Thyroid gland (tissue), 4 donors: ENCODE results near the gene FTL. TPM values are rescaled to one million over a fixed set of nuclear protein-coding genes. Genes with fewer than 3 reads are reported as not detected.

Experiments used
- DNase-seq, 2 donors: peaks; one replicate each; pipeline ENCODE4 v3.0.0-alpha.2; 2019
- H3K27ac ChIP-seq, 3 donors: fragments of 200-600 bp; sonication (generic); 1 replicate in 2 of 3; 2 replicates in 1 of 3; pipeline ENCODE4 v1.5.1; 2016 to 2019; ENCODE audit warnings: mild to moderate bottlenecking in 1 of 3, moderate library complexity in 1 of 3
- H3K27me3 ChIP-seq: fragments of 200-600 bp; sonication (generic); one replicate; pipeline ENCODE4 v1.5.1; 2019
- H3K36me3 ChIP-seq, 2 donors: fragments of 200-600 bp; sonication (generic); one replicate each; pipeline ENCODE4 v1.5.1; 2016 to 2019
- H3K4me1 ChIP-seq, 2 donors: fragments of 200-600 bp; sonication (generic); one replicate each; pipeline ENCODE4 v1.5.1; 2017 to 2019
- H3K4me3 ChIP-seq, 3 donors: fragments of 200-600 bp; sonication (generic); replicated peaks in 1 of 3; 1 replicate in 2 of 3; 2 replicates in 1 of 3; pipeline ENCODE4 v1.5.1; 2016; ENCODE audit warnings: mild to moderate bottlenecking in 1 of 3
- H3K9me3 ChIP-seq: fragments of 200-600 bp; sonication (generic); one replicate; pipeline ENCODE4 v1.5.1; 2017
- CTCF ChIP-seq, 6 experiments: fragments of 200-600 bp in 3 of 6; fragments of 450-650 bp in 3 of 6; sonication (generic) in 3 of 6; IDR thresholded peaks; one replicate each; pipeline ENCODE4 v1.5.1; 2016 to 2019; ENCODE audit warnings: antibody characterized with exemption in 6 of 6, mild to moderate bottlenecking in 2 of 6, inconsistent platforms in 1 of 6, moderate library complexity in 1 of 6
- POLR2A ChIP-seq, 2 donors: fragments of 450-650 bp; IDR thresholded peaks; one replicate each; pipeline ENCODE4 v1.6.1; 2017; ENCODE audit warnings: antibody characterized with exemption in 2 of 2, mild to moderate bottlenecking in 2 of 2, moderate library complexity in 1 of 2
- WGBS, 2 donors: methylation state at CpG; one replicate each; pipeline ENCODE4 v1.1.5; 2017; 5-methylcytosine and 5-hydroxymethylcytosine counted together
- intact Hi-C: fragments of 100-400 bp; cut with DNase I; formaldehyde crosslinking; loops from one replicate; pipeline ENCODE4 v1.15.1; 2023
- total RNA-seq, 4 donors: library from RNA; depleted of rRNA; stranded (reverse); fragments of >200 nt; gene quantifications; one replicate each; pipeline ENCODE4 v1.2.3, GENCODE V29; 2016

FTL gene
- total RNA-seq, 4 donors from 2014 or later = 5,748 to 12,335 (median 7,175) TPM

GRCh38 chr19:48935864-48936263, 29.2 kb upstream of the FTL start:
- Histone ChIP-seq H3K4me1 (peaks cover 0 to 7% of the 10 kb centered on the region in 2 donors), H3K27me3 (no peaks in the 10 kb centered on the region), H3K9me3 (no peaks in the 10 kb centered on the region), H3K36me3 (no peaks in the 10 kb centered on the region), H3K27ac (no peak overlapping the region), H3K4me3 (no peak overlapping the region)
- intact Hi-C loops = no loop called here
- WGBS, 2 donors = 94 to 95% methylated on average over 19 to 25 of the region's 25 CpGs
- no peak for DNase-seq
- TF ChIP-seq POLR2A (IDR thresholded peaks at IDR 0.05) (no peak), CTCF (IDR thresholded peaks at IDR 0.05) (no peak)

GRCh38 chr19:48938256-48938655, 26.9 kb upstream of the FTL start:
- TF ChIP-seq POLR2A (IDR thresholded peaks at IDR 0.05) (no peak), CTCF (IDR thresholded peaks at IDR 0.05) (no peak)
- intact Hi-C loops = no loop called here

GRCh38 chr19:48940902-48941301, 24.2 kb upstream of the FTL start:
- no peak overlapping the region for H3K4me3 ChIP-seq
- H3K27ac ChIP-seq = no peak overlapping the region
- no peaks in the 10 kb centered on the region for H3K9me3 ChIP-seq
- DNase-seq = no peak
- H3K4me1 ChIP-seq = no peaks in the 10 kb centered on the region
- no peak for TF ChIP-seq POLR2A (IDR thresholded peaks at IDR 0.05)
- no peak for TF ChIP-seq CTCF (IDR thresholded peaks at IDR 0.05)
- intact Hi-C loops = no loop called here
- no peaks in the 10 kb centered on the region for H3K36me3 ChIP-seq
- 84 to 100% methylated on average over 5 of the region's 5 CpGs for WGBS, 2 donors
- H3K27me3 ChIP-seq = no peaks in the 10 kb centered on the region

More at GRCh38 chr19:48938256-48938655, 26.9 kb upstream of the FTL start:
- DNase-seq = no peak
- H3K27me3 ChIP-seq = no peaks in the 10 kb centered on the region
- peaks cover 0 to 6% of the 10 kb centered on the region in 2 donors for H3K4me1 ChIP-seq
- no peaks in the 10 kb centered on the region for H3K9me3 ChIP-seq
- no peak overlapping the region for H3K4me3 ChIP-seq
- WGBS, 2 donors = 89 to 90% methylated on average over 7 of the region's 7 CpGs
- H3K36me3 ChIP-seq = no peaks in the 10 kb centered on the region
- H3K27ac ChIP-seq = no peak overlapping the region

- DNase-seq = no peak
- H3K4me3 ChIP-seq = no peak overlapping the region
- no peaks in the 10 kb centered on the region for H3K27me3 ChIP-seq
- H3K27ac ChIP-seq = no peak overlapping the region
- 91 to 94% methylated on average over 6 of the region's 6 CpGs for WGBS, 2 donors
- H3K36me3 ChIP-seq = no peaks in the 10 kb centered on the region
- H3K4me1 ChIP-seq = no peaks in the 10 kb centered on the region
- intact Hi-C loops = no loop called here
- no peaks in the 10 kb centered on the region for H3K9me3 ChIP-seq
- no peak for TF ChIP-seq CTCF (IDR thresholded peaks at IDR 0.05)
- no peak for TF ChIP-seq POLR2A (IDR thresholded peaks at IDR 0.05)
These were observed 22.0 kb upstream of the FTL start for GRCh38 chr19:48943081-48943480.

- Histone ChIP-seq H3K4me1 (no peaks in the 10 kb centered on the region), H3K27me3 (no peaks in the 10 kb centered on the region), H3K4me3 (no peak overlapping the region), H3K27ac (no peak overlapping the region), H3K9me3 (no peaks in the 10 kb centered on the region), H3K36me3 (no peaks in the 10 kb centered on the region)
- intact Hi-C loops = no loop called here
- no peak for DNase-seq
- no peak for TF ChIP-seq CTCF (IDR thresholded peaks at IDR 0.05)
- no peak for TF ChIP-seq POLR2A (IDR thresholded peaks at IDR 0.05)
- 83 to 96% methylated on average over 5 of the region's 5 CpGs for WGBS, 2 donors
These were observed 19.7 kb upstream of the FTL start for GRCh38 chr19:48945415-48945814.
